ENCODE measurements around the gene NR2C2. TPM values are rescaled to one million over a fixed set of nuclear protein-coding genes. Genes with fewer than 3 reads are reported as not detected.

NR2C2 gene
- 10 to 100 TPM; 41.8 to 63.9 (median 44.2) TPM for total RNA-seq

GRCh38 chr3:14947100-14947885, at the start of gene NR2C2:
NR2C2 (plus strand) TSS chr3:14947583; CDS start chr3:15003915, 56,332 bp downstream.
- TF ChIP-seq CTCF (IDR thresholded peaks at IDR 0.05; ENCODE audit: low read depth) = no peak

- TF ChIP-seq CTCF (IDR thresholded peaks at IDR 0.05; ENCODE audit: low read depth) = no peak
Measured at GRCh38 chr3:14898929-14899328, 48.5 kb upstream of the NR2C2 start.

- TF ChIP-seq CTCF (IDR thresholded peaks at IDR 0.05; ENCODE audit: low read depth) = no peak
Measured at GRCh38 chr3:14899993-14900618, 47.3 kb upstream of the NR2C2 start.

GRCh38 chr3:14900881-14901873, 46.2 kb upstream of the NR2C2 start:
- TF ChIP-seq CTCF (IDR thresholded peaks at IDR 0.05; ENCODE audit: low read depth) = no peak

- TF ChIP-seq CTCF (IDR thresholded peaks at IDR 0.05; ENCODE audit: low read depth) = no peak
Measured at GRCh38 chr3:14902719-14903118, 44.7 kb upstream of the NR2C2 start.

- no peak for TF ChIP-seq CTCF (IDR thresholded peaks at IDR 0.05; ENCODE audit: low read depth)
Measured at GRCh38 chr3:14905055-14905657, 42.2 kb upstream of the NR2C2 start.
